ENCODE measurements around the gene FAAP20.

DNA sequence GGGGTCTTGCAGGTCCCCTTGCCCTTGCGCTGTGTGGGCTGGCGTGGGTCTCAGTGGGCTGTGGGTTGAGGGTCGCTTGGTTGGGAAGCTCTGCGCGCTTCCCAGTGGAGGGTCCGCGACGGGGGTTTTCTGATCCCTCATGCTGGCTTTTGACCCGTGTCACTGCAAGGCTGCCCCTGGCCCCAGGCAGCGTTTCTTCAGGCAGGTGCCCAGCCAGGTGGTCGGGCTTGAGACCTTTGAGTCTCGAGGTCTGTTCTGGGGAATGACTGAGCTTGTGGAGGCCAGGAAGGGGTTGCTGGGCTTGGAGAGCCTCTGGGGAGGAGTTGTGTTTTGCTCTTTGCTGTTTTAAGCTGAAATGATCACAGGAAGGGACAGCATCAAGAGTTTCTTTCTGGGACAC is 38.9 kb upstream of the FAAP20 start:
- no peak for TF ChIP-seq EZH2phosphoT487 (IDR thresholded peaks at IDR 0.05; ENCODE audit: insufficient read depth, low read depth)
- TF ChIP-seq EZH2 (IDR thresholded peaks at IDR 0.05; ENCODE audit: insufficient read depth, poor library complexity, severe bottlenecking), result no peak
